ENCODE measurements around the gene RGS8. TPM values are rescaled to one million over a fixed set of nuclear protein-coding genes. Genes with fewer than 3 reads are reported as not detected.

RGS8 gene
- total RNA-seq, 1 experiment from 2014 or later = 25.5 TPM

- no peak overlapping the region for H3K4me3 ChIP-seq (ENCODE audit: low read length)
- no peaks in the 10 kb centered on the region for H4K20me1 ChIP-seq (ENCODE audit: insufficient read depth, low read depth, low read length)
- H3K4me1 ChIP-seq (ENCODE audit: low read length) = peaks cover 43% of the 10 kb centered on the region
- H3K27me3 ChIP-seq (ENCODE audit: low read length) = no peaks in the 10 kb centered on the region
- H3K27ac ChIP-seq (ENCODE audit: low read length) = no peak overlapping the region
- H2AFZ ChIP-seq (ENCODE audit: low read length) = no peak overlapping the region
- no peaks in the 10 kb centered on the region for H3K36me3 ChIP-seq (ENCODE audit: insufficient read depth, low read length)
- H3K9me2 ChIP-seq (replicated peaks; ENCODE audit: insufficient read depth, low read length) = no peaks in the 10 kb centered on the region
- no peaks in the 10 kb centered on the region for H3K9me3 ChIP-seq (ENCODE audit: low read length)
- no peaks in the 10 kb centered on the region for H3K79me2 ChIP-seq (ENCODE audit: low read length)
- no peak for DNase-seq
- H3K9ac ChIP-seq (ENCODE audit: low read length) = no peak overlapping the region
- no peak overlapping the region for H3K4me2 ChIP-seq (ENCODE audit: low read depth, low read length, poor library complexity, severe bottlenecking)
Measured at GRCh38 chr1:182682406-182682805, 2.0 kb downstream of the RGS8 start.

GRCh38 chr1:182681568-182681912 is 2.8 kb downstream of the RGS8 start:
- Histone ChIP-seq H2AFZ (ENCODE audit: low read length) (peak overlapping the region; percentile 74; the same call in 1 of the 2 replicates), H3K4me1 (ENCODE audit: low read length) (peaks cover 51% of the 10 kb centered on the region)

GRCh38 chr1:182680901-182681567 is 3.4 kb downstream of the RGS8 start:
- peak overlapping the region; percentile 8 for H3K4me2 ChIP-seq (ENCODE audit: low read depth, low read length, poor library complexity, severe bottlenecking)
- no peak overlapping the region for H3K27ac ChIP-seq (ENCODE audit: low read length)
- no peak overlapping the region for H3K4me3 ChIP-seq (ENCODE audit: low read length)
- no peak for DNase-seq
- H3K27me3 ChIP-seq (ENCODE audit: low read length) = no peaks in the 10 kb centered on the region
- H2AFZ ChIP-seq (ENCODE audit: low read length) = peak overlapping the region; percentile 74; the same call in 1 of the 2 replicates
- H3K4me1 ChIP-seq (ENCODE audit: low read length) = peaks cover 56% of the 10 kb centered on the region
- peak overlapping the region; percentile 23; the same call in 1 of the 2 replicates for H3K9ac ChIP-seq (ENCODE audit: low read length)
- no peaks in the 10 kb centered on the region for H3K79me2 ChIP-seq (ENCODE audit: low read length)
- no peaks in the 10 kb centered on the region for H3K36me3 ChIP-seq (ENCODE audit: insufficient read depth, low read length)
- H3K9me3 ChIP-seq (ENCODE audit: low read length) = no peaks in the 10 kb centered on the region
- no peaks in the 10 kb centered on the region for H4K20me1 ChIP-seq (ENCODE audit: insufficient read depth, low read depth, low read length)
- H3K9me2 ChIP-seq (replicated peaks; ENCODE audit: insufficient read depth, low read length) = no peaks in the 10 kb centered on the region

More at GRCh38 chr1:182681568-182681912, 2.8 kb downstream of the RGS8 start:
- Histone ChIP-seq H3K27me3 (ENCODE audit: low read length) (no peaks in the 10 kb centered on the region), H3K79me2 (ENCODE audit: low read length) (no peaks in the 10 kb centered on the region), H3K4me3 (ENCODE audit: low read length) (no peak overlapping the region), H4K20me1 (ENCODE audit: insufficient read depth, low read depth, low read length) (no peaks in the 10 kb centered on the region), H3K27ac (ENCODE audit: low read length) (no peak overlapping the region), H3K9ac (ENCODE audit: low read length) (peak overlapping the region; percentile 23; the same call in 1 of the 2 replicates), H3K9me2 (replicated peaks; ENCODE audit: insufficient read depth, low read length) (no peaks in the 10 kb centered on the region), H3K9me3 (ENCODE audit: low read length) (no peaks in the 10 kb centered on the region), H3K36me3 (ENCODE audit: insufficient read depth, low read length) (no peaks in the 10 kb centered on the region), H3K4me2 (ENCODE audit: low read depth, low read length, poor library complexity, severe bottlenecking) (peak overlapping the region; percentile 8)
- DNase-seq = no peak

- H4K20me1 ChIP-seq (ENCODE audit: insufficient read depth, low read depth, low read length) = no peaks in the 10 kb centered on the region
Measured at GRCh38 chr1:182680408-182680807, 4.0 kb downstream of the RGS8 start.

GRCh38 chr1:182679684-182680083 is 4.7 kb downstream of the RGS8 start:
- H3K4me3 ChIP-seq (ENCODE audit: low read length) = no peak overlapping the region
- no peak overlapping the region for H3K4me2 ChIP-seq (ENCODE audit: low read depth, low read length, poor library complexity, severe bottlenecking)
- no peaks in the 10 kb centered on the region for H3K27me3 ChIP-seq (ENCODE audit: low read length)
- no peaks in the 10 kb centered on the region for H3K9me3 ChIP-seq (ENCODE audit: low read length)
- no peaks in the 10 kb centered on the region for H3K9me2 ChIP-seq (replicated peaks; ENCODE audit: insufficient read depth, low read length)
- no peaks in the 10 kb centered on the region for H3K79me2 ChIP-seq (ENCODE audit: low read length)
- no peaks in the 10 kb centered on the region for H4K20me1 ChIP-seq (ENCODE audit: insufficient read depth, low read depth, low read length)
- H3K36me3 ChIP-seq (ENCODE audit: insufficient read depth, low read length) = no peaks in the 10 kb centered on the region
- H3K4me1 ChIP-seq (ENCODE audit: low read length) = peaks cover 69% of the 10 kb centered on the region
- no peak overlapping the region for H2AFZ ChIP-seq (ENCODE audit: low read length)
- no peak overlapping the region for H3K27ac ChIP-seq (ENCODE audit: low read length)
- no peak for DNase-seq
- H3K9ac ChIP-seq (ENCODE audit: low read length) = no peak overlapping the region

More at GRCh38 chr1:182680408-182680807, 4.0 kb downstream of the RGS8 start:
- Histone ChIP-seq H3K9me2 (replicated peaks; ENCODE audit: insufficient read depth, low read length) (no peaks in the 10 kb centered on the region), H3K4me2 (ENCODE audit: low read depth, low read length, poor library complexity, severe bottlenecking) (no peak overlapping the region), H3K27me3 (ENCODE audit: low read length) (no peaks in the 10 kb centered on the region), H3K27ac (ENCODE audit: low read length) (no peak overlapping the region), H3K79me2 (ENCODE audit: low read length) (no peaks in the 10 kb centered on the region), H3K9ac (ENCODE audit: low read length) (no peak overlapping the region), H3K9me3 (ENCODE audit: low read length) (no peaks in the 10 kb centered on the region), H2AFZ (ENCODE audit: low read length) (no peak overlapping the region), H3K36me3 (ENCODE audit: insufficient read depth, low read length) (no peaks in the 10 kb centered on the region), H3K4me1 (ENCODE audit: low read length) (peaks cover 62% of the 10 kb centered on the region), H3K4me3 (ENCODE audit: low read length) (no peak overlapping the region)
- no peak for DNase-seq

GRCh38 chr1:182677397-182678098 is 6.8 kb downstream of the RGS8 start:
- Histone ChIP-seq H2AFZ (ENCODE audit: low read length) (no peak overlapping the region), H3K4me2 (ENCODE audit: low read depth, low read length, poor library complexity, severe bottlenecking) (peak overlapping the region; percentile 75), H3K4me1 (ENCODE audit: low read length) (peaks cover 90% of the 10 kb centered on the region), H3K9me2 (replicated peaks; ENCODE audit: insufficient read depth, low read length) (no peaks in the 10 kb centered on the region), H3K4me3 (ENCODE audit: low read length) (peak overlapping the region; percentile 54), H3K36me3 (ENCODE audit: insufficient read depth, low read length) (no peaks in the 10 kb centered on the region), H3K27ac (ENCODE audit: low read length) (peak overlapping the region; percentile 97), H3K9me3 (ENCODE audit: low read length) (no peaks in the 10 kb centered on the region), H4K20me1 (ENCODE audit: insufficient read depth, low read depth, low read length) (no peaks in the 10 kb centered on the region), H3K9ac (ENCODE audit: low read length) (peak overlapping the region; percentile 59), H3K79me2 (ENCODE audit: low read length) (no peaks in the 10 kb centered on the region), H3K27me3 (ENCODE audit: low read length) (no peaks in the 10 kb centered on the region)
- DNase-seq = peak; percentile 94

GRCh38 chr1:182676274-182676673 is 8.1 kb downstream of the RGS8 start:
- no peaks in the 10 kb centered on the region for H3K36me3 ChIP-seq (ENCODE audit: insufficient read depth, low read length)
- H3K9me3 ChIP-seq (ENCODE audit: low read length) = no peaks in the 10 kb centered on the region
- peaks cover 93% of the 10 kb centered on the region for H3K4me1 ChIP-seq (ENCODE audit: low read length)
- no peaks in the 10 kb centered on the region for H3K27me3 ChIP-seq (ENCODE audit: low read length)
- peak overlapping the region; percentile 75 for H3K4me2 ChIP-seq (ENCODE audit: low read depth, low read length, poor library complexity, severe bottlenecking)
- H3K27ac ChIP-seq (ENCODE audit: low read length) = peak overlapping the region; percentile 97
- no peaks in the 10 kb centered on the region for H3K9me2 ChIP-seq (replicated peaks; ENCODE audit: insufficient read depth, low read length)
- no peak overlapping the region for H2AFZ ChIP-seq (ENCODE audit: low read length)
- H3K79me2 ChIP-seq (ENCODE audit: low read length) = no peaks in the 10 kb centered on the region
- peak; percentile 79 for DNase-seq
- H3K4me3 ChIP-seq (ENCODE audit: low read length) = peak overlapping the region; percentile 54
- H4K20me1 ChIP-seq (ENCODE audit: insufficient read depth, low read depth, low read length) = no peaks in the 10 kb centered on the region
- H3K9ac ChIP-seq (ENCODE audit: low read length) = peak overlapping the region; percentile 59

GRCh38 chr1:182674346-182675246 is 9.8 kb downstream of the RGS8 start:
- H3K27ac ChIP-seq (ENCODE audit: low read length) = no peak overlapping the region
- peaks cover 95% of the 10 kb centered on the region for H3K4me1 ChIP-seq (ENCODE audit: low read length)
- no peaks in the 10 kb centered on the region for H4K20me1 ChIP-seq (ENCODE audit: insufficient read depth, low read depth, low read length)
- no peak for DNase-seq
- H3K4me3 ChIP-seq (ENCODE audit: low read length) = no peak overlapping the region
- no peak overlapping the region for H3K4me2 ChIP-seq (ENCODE audit: low read depth, low read length, poor library complexity, severe bottlenecking)
- H3K9ac ChIP-seq (ENCODE audit: low read length) = no peak overlapping the region
- no peak overlapping the region for H2AFZ ChIP-seq (ENCODE audit: low read length)
- H3K36me3 ChIP-seq (ENCODE audit: insufficient read depth, low read length) = no peaks in the 10 kb centered on the region
- no peaks in the 10 kb centered on the region for H3K27me3 ChIP-seq (ENCODE audit: low read length)
- no peaks in the 10 kb centered on the region for H3K9me3 ChIP-seq (ENCODE audit: low read length)
- H3K9me2 ChIP-seq (replicated peaks; ENCODE audit: insufficient read depth, low read length) = no peaks in the 10 kb centered on the region
- no peaks in the 10 kb centered on the region for H3K79me2 ChIP-seq (ENCODE audit: low read length)

Measured in Karpas-422 (cell line).